Glomerular visceral epithelial cell (primary cell): ENCODE results near the gene SETBP1.

Experiments used
- DNase-seq: peaks from one replicate; pipeline ENCODE4 v3.0.0-alpha.2; 2016; ENCODE audit errors: extremely low spot score

Gene SETBP1

DNA sequence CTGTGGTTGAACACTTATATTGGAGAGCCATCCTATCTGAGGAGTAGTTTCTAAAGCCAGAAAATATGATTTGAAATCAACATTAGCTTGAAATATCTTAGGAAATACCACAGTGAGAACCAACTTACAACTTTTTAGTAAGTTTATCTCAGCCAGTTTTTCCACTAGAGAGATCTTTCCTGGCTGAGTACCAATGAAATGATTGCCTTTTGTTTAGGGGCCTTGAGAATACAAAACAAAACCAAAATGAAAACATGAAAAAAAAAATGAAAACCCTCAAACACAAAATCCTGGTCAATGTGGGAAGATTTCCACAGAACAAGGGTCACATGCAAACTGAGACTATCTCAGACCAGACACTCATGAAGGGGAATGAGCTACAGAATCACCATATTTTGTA lies 429.0 kb downstream of the SETBP1 start:
- no peak for DNase-seq

DNA sequence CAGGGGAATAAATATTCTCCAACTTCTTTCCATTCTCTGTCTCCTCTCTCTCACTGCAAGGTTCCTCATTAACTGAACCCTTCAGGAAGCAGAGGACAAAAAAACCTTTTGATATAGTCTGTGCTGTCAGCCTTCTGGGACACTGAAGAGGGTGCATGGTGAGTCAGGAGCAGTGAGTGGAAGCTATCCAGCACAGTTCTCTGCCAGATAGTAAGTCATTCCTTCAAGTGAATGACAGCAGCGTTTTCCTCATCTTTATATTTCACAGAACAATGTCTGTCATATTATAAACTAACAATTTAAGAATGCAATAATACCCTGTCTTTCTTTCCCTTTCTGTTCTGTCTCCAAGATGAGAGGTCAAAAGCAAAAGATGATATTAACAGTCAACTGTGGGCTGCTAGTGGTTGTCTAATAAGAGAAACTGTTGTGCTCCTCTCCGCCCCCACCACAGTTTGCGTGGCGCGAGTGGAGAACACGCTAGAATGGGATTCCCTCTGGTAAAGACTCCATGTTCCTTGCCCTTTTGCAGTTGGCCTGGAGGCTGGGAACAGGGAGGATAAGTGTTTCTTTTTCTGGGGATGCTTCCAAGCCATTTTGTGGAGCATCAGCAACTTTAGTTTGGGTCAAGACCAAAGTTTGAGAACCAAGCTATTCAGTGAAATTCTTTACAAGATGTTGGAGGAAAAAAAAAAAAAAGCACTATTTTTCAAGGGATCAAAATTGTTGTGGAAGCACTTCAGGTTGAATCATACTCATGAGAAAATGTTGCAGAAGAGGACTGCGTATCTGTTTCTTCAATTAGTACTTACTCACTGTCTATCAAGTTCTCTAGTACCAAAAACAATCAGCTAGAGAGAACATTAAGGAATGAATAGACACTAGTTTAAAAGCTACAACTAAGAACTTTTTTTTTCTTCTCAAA lies 430.2 kb downstream of the SETBP1 start:
- no peak for DNase-seq

GRCh38 chr18:45111502-45111848 lies 430.8 kb downstream of the SETBP1 start:
- no peak for DNase-seq

DNA sequence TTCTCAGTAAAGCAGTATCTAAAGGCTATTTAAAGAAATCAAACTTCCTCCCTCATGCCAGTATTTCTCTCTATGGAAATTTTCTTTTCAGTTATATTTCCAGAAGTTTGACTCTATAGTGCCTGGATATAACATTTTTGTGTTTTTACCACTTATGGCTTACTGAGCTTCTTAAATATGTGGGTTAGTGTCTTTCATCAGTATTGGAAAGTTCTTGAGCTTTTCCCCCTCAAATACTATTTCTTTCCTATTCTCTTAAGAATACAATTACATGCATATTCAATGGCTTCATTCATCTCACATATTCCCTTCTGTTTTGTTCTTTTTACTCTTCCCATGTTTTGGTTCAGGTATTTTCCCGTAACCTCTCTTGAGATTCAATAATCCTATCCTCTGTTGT lies 432.0 kb downstream of the SETBP1 start:
- no peak for DNase-seq

GRCh38 chr18:45116116-45116515 lies 435.4 kb downstream of the SETBP1 start:
- DNase-seq: no peak
